ENCODE measurements around the gene SMAD2.

DNA sequence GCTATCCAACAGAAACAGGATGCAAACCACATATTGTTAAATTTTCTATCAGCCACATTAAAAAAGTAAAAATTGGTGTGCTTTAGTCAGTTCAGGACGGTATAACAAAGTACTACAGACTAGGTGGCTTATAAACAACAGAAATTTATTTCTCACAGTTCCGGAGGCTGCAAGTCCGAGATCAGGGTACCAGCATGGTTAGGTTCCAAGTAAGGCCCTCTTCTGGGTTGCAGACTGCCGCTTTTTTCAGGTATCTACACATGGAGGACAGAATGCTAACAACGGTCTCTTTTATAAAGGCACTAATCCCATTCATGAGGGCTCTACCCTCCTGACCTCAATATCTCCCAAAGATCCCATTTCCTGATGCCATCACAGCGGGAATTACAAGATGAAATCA, 10.5 kb downstream of the SMAD2 start:
- TF ChIP-seq POLR2A (IDR thresholded peaks at IDR 0.05): no peak
- TF ChIP-seq, protein P1, sequence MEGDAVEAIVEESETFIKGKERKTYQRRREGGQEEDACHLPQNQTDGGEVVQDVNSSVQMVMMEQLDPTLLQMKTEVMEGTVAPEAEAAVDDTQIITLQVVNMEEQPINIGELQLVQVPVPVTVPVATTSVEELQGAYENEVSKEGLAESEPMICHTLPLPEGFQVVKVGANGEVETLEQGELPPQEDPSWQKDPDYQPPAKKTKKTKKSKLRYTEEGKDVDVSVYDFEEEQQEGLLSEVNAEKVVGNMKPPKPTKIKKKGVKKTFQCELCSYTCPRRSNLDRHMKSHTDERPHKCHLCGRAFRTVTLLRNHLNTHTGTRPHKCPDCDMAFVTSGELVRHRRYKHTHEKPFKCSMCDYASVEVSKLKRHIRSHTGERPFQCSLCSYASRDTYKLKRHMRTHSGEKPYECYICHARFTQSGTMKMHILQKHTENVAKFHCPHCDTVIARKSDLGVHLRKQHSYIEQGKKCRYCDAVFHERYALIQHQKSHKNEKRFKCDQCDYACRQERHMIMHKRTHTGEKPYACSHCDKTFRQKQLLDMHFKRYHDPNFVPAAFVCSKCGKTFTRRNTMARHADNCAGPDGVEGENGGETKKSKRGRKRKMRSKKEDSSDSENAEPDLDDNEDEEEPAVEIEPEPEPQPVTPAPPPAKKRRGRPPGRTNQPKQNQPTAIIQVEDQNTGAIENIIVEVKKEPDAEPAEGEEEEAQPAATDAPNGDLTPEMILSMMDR (IDR thresholded peaks at IDR 0.05): no peak

All from esophagus squamous epithelium (tissue), 4 donors.